Measurements from ENCODE around the gene SCGB1D4.

SCGB1D4 gene

DNA sequence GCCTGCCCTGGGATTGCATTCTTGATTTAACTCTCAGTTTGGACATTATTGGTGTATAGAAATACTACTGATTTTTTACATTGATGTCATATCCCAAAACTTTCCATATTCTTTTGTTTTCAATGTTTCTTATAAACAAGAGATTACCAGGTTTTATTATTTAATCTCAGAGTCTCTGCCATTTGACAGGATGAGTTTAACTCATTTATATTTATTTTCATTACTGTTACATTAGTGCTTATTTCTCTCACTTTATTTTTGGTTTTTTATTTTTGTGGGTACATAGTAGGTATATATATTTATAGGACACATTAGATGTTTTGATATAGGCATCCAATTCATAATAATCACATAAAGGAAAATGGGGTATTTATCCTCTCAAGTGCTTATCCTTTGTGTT lies 9.1 kb upstream of the SCGB1D4 start:
- H3K27ac ChIP-seq: no peak overlapping the region
- no peak overlapping the region for H3K9ac ChIP-seq (ENCODE audit: insufficient read length)
- no peaks in the 10 kb centered on the region for H3K9me3 ChIP-seq (ENCODE audit: low read depth, low read length)
- no peak overlapping the region for H3K4me3 ChIP-seq
- H3K36me3 ChIP-seq (ENCODE audit: insufficient read depth, low read length): no peaks in the 10 kb centered on the region
- TF ChIP-seq FOXP2 (optimal IDR thresholded peaks at IDR 0.05; ENCODE audit: control extremely low read depth, extremely low read length, insufficient read depth) (no peak), EZH2 (IDR thresholded peaks at IDR 0.05) (no peak), POLR2AphosphoS5 (IDR thresholded peaks at IDR 0.05; ENCODE audit: borderline replicate concordance, low read depth, low read length) (no peak)
- no peak for DNase-seq (ENCODE audit: low read depth, low spot score)

DNA sequence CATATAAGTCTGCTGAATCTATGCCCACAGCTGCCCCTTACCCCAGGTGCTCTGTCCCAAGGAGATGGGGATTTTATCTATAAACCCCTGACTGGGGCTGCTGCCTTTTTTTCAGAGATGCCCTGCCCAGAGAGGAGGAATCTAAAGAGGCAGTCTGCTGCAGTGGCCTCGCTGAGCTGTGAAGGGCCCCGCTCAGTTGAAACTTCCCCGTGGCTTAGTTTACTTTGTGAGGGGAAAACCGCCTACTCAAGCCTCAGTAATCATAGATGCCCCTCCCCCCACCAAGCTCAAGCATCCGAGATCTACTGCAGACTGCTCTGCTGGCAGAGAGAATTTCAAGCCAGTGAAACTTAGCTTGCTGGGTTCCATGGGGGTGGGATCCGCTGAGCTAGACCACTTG lies 7.4 kb upstream of the SCGB1D4 start:
- DNase-seq (ENCODE audit: low read depth, low spot score): no peak
- Histone ChIP-seq H3K36me3 (ENCODE audit: insufficient read depth, low read length) (no peaks in the 10 kb centered on the region), H3K9ac (ENCODE audit: insufficient read length) (no peak overlapping the region), H3K9me3 (ENCODE audit: low read depth, low read length) (no peaks in the 10 kb centered on the region), H3K27ac (no peak overlapping the region), H3K4me3 (no peak overlapping the region)
- TF ChIP-seq POLR2AphosphoS5 (IDR thresholded peaks at IDR 0.05; ENCODE audit: borderline replicate concordance, low read depth, low read length): no peak
- TF ChIP-seq EZH2 (IDR thresholded peaks at IDR 0.05): no peak
- TF ChIP-seq FOXP2 (optimal IDR thresholded peaks at IDR 0.05; ENCODE audit: control extremely low read depth, extremely low read length, insufficient read depth): no peak

DNA sequence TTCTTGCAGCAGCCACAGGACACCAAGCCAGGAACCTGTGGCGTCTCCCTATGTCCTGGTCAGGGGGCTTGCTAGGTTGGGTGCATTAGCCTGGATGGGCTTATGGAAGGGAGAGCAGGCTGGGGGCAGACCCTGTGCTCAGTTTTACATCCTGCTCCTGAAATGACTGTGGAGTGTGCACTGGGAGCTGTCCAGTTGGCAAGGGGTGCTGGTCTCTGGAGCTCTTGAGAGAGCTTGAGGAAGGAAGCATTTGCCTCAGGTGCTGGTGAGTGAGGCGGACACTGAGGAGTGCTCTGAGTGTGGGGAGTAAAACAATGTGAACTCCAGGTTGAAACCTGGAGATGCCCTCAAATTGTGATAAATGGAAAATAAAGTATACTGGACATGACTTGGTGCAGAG lies 3.4 kb downstream of the SCGB1D4 start:
- TF ChIP-seq FOXP2 (optimal IDR thresholded peaks at IDR 0.05; ENCODE audit: control extremely low read depth, extremely low read length, insufficient read depth) (no peak), POLR2AphosphoS5 (IDR thresholded peaks at IDR 0.05; ENCODE audit: borderline replicate concordance, low read depth, low read length) (no peak), EZH2 (IDR thresholded peaks at IDR 0.05) (no peak)
- H3K9me3 ChIP-seq (ENCODE audit: low read depth, low read length): no peaks in the 10 kb centered on the region
- no peak overlapping the region for H3K4me3 ChIP-seq
- no peak for DNase-seq (ENCODE audit: low read depth, low spot score)
- H3K36me3 ChIP-seq (ENCODE audit: insufficient read depth, low read length): no peaks in the 10 kb centered on the region
- no peak overlapping the region for H3K9ac ChIP-seq (ENCODE audit: insufficient read length)
- H3K27ac ChIP-seq: no peak overlapping the region

DNA sequence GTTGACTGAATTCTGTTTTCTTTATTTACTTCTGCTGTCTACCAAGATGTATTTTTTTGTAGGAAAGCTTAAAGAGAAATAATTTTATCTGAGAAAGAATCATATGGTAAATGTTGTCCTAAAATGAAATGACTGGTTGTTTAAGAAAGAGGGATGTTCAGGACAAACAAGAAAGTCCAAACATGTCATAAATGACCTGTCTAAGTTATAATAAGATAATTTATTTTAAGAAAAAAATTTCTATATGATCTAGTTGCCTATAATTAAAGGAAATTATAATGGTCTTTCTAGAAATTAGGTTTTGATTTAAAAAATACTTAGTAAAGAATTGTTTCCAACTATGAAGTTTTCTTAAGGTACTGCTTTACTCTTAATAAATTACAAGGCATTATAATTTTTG lies 18.4 kb downstream of the SCGB1D4 start:
- no peak for TF ChIP-seq FOXP2 (optimal IDR thresholded peaks at IDR 0.05; ENCODE audit: control extremely low read depth, extremely low read length, insufficient read depth)
- TF ChIP-seq EZH2 (IDR thresholded peaks at IDR 0.05): no peak
- no peak for TF ChIP-seq POLR2AphosphoS5 (IDR thresholded peaks at IDR 0.05; ENCODE audit: borderline replicate concordance, low read depth, low read length)
- H3K36me3 ChIP-seq (ENCODE audit: insufficient read depth, low read length): no peaks in the 10 kb centered on the region
- DNase-seq (ENCODE audit: low read depth, low spot score): no peak
- H3K9ac ChIP-seq (ENCODE audit: insufficient read length): no peak overlapping the region
- H3K9me3 ChIP-seq (ENCODE audit: low read depth, low read length): no peaks in the 10 kb centered on the region
- no peak overlapping the region for H3K4me3 ChIP-seq
- H3K27ac ChIP-seq: no peak overlapping the region

DNA sequence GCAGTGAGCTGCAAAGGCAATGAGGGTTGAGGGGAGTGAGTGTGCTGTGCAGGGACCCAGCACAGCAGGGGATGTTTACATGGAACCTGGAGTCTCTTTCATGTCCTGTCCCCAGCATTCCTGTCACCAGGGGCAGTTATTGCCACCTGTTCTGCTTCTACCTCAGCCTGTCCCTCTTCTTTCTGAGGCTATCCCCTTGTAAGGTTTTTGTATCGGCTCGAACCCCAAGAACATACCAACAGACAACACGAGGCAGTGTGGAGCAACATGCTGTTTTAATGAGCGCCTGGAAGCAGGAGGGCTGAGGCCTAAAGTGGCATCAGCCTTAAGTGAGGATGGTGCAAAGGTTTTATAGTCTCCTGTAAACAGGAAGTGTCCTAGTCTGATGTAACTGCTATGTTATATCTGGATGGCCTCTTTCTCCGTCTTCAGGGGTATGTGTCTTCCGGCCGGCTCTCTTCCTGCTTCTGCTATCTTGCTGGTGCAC lies 25.0 kb downstream of the SCGB1D4 start:
- H3K4me3 ChIP-seq: no peak overlapping the region
- no peak overlapping the region for H3K9ac ChIP-seq (ENCODE audit: insufficient read length)
- H3K27ac ChIP-seq: no peak overlapping the region
- H3K36me3 ChIP-seq (ENCODE audit: insufficient read depth, low read length): no peaks in the 10 kb centered on the region
- TF ChIP-seq EZH2 (IDR thresholded peaks at IDR 0.05) (no peak), POLR2AphosphoS5 (IDR thresholded peaks at IDR 0.05; ENCODE audit: borderline replicate concordance, low read depth, low read length) (no peak), FOXP2 (optimal IDR thresholded peaks at IDR 0.05; ENCODE audit: control extremely low read depth, extremely low read length, insufficient read depth) (no peak)
- DNase-seq (ENCODE audit: low read depth, low spot score): no peak
- no peaks in the 10 kb centered on the region for H3K9me3 ChIP-seq (ENCODE audit: low read depth, low read length)

DNA sequence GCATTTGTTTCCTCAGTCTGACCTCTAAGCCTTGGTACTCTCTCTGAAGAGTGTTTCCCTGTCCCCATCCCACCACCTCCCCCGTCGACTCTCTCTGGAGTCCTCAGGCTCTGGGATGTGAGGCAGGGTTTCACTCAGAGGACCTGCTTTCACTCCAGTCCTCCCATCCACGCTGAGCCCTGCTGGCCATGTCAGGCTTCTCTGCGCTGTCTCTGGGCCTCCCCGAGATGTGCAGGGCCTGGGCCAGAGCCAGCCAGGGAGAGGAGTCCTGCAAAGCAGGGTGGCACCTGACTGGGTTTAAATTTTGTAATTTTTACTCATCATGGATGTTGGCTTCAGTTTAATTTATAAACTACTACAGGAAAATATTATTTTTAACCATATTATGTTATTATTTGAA lies 25.6 kb downstream of the SCGB1D4 start:
- H3K36me3 ChIP-seq (ENCODE audit: insufficient read depth, low read length): no peaks in the 10 kb centered on the region
- TF ChIP-seq EZH2 (IDR thresholded peaks at IDR 0.05): no peak
- no peak for TF ChIP-seq POLR2AphosphoS5 (IDR thresholded peaks at IDR 0.05; ENCODE audit: borderline replicate concordance, low read depth, low read length)
- no peak for TF ChIP-seq FOXP2 (optimal IDR thresholded peaks at IDR 0.05; ENCODE audit: control extremely low read depth, extremely low read length, insufficient read depth)
- no peak overlapping the region for H3K9ac ChIP-seq (ENCODE audit: insufficient read length)
- no peak overlapping the region for H3K4me3 ChIP-seq
- DNase-seq (ENCODE audit: low read depth, low spot score): no peak
- H3K27ac ChIP-seq: no peak overlapping the region
- H3K9me3 ChIP-seq (ENCODE audit: low read depth, low read length): no peaks in the 10 kb centered on the region

DNA sequence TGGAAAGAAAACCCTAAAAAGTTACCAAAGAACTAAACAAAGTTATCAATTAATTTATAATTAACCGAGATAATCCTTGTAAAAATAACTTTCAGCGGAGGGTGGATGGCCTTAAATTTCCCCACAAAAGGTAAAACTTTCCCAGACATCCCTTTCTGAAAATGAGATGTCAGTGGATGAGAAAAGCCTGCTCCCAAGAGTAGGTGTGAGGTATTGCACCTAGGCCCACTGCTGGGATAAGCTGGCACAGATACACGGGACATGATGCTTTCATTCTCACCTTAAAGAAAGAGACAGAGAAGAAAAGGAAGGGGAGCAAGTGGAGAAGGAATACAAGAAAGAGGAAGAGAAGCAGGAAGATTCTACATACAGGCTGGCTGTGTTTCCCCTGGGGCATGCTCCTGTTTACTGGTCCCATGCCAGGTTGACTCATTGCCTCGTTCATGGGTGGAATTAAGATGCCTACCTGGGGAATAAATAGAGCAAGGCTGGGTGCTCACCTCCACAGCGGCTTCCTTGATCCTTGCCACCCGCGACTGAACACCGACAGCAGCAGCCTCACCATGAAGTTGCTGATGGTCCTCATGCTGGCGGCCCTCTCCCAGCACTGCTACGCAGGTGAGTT lies 29.1 kb downstream of the SCGB1D4 start, which contains the start of gene SCGB2A2:
Gene SCGB2A2 (plus strand): TSS at position 505 of the 625 bp plus-strand sequence. CDS start 59 bp downstream, at position 564.
- Histone ChIP-seq H3K36me3 (ENCODE audit: insufficient read depth, low read length) (no peaks in the 10 kb centered on the region), H3K4me3 (no peak within 1 kb of the TSS), H3K9me3 (ENCODE audit: low read depth, low read length) (no peaks in the 10 kb centered on the region), H3K9ac (ENCODE audit: insufficient read length) (no peak within 1 kb of the TSS), H3K27ac (no peak within 1 kb of the TSS)
- no peak for DNase-seq (ENCODE audit: low read depth, low spot score)
- TF ChIP-seq POLR2AphosphoS5 (IDR thresholded peaks at IDR 0.05; ENCODE audit: borderline replicate concordance, low read depth, low read length) (no peak), FOXP2 (optimal IDR thresholded peaks at IDR 0.05; ENCODE audit: control extremely low read depth, extremely low read length, insufficient read depth) (no peak)

DNA sequence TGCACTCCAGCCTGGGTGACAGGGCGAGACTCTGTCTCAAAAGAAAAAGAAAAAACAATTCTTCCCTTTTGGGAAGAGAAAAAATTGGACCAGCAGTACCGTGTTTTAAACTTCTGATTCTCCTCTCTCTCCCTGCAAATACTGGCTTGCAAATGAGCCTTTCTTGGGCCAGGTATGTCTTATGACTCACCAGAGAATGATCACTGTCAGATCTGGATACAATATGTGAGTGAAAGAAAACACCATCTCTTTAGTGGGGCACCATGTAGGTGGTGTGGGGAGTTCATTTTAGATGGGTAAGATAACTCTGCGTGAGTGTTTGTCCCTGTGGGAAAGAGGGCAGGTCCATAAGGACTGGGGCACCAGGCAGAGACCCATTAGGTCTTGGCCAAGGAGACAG lies 31.3 kb downstream of the SCGB1D4 start:
- Histone ChIP-seq H3K9ac (ENCODE audit: insufficient read length) (no peak overlapping the region), H3K9me3 (ENCODE audit: low read depth, low read length) (no peaks in the 10 kb centered on the region), H3K4me3 (no peak overlapping the region), H3K36me3 (ENCODE audit: insufficient read depth, low read length) (no peaks in the 10 kb centered on the region), H3K27ac (no peak overlapping the region)
- DNase-seq (ENCODE audit: low read depth, low spot score): no peak
- TF ChIP-seq POLR2AphosphoS5 (IDR thresholded peaks at IDR 0.05; ENCODE audit: borderline replicate concordance, low read depth, low read length): no peak
- TF ChIP-seq EZH2 (IDR thresholded peaks at IDR 0.05): no peak
- no peak for TF ChIP-seq FOXP2 (optimal IDR thresholded peaks at IDR 0.05; ENCODE audit: control extremely low read depth, extremely low read length, insufficient read depth)

DNA sequence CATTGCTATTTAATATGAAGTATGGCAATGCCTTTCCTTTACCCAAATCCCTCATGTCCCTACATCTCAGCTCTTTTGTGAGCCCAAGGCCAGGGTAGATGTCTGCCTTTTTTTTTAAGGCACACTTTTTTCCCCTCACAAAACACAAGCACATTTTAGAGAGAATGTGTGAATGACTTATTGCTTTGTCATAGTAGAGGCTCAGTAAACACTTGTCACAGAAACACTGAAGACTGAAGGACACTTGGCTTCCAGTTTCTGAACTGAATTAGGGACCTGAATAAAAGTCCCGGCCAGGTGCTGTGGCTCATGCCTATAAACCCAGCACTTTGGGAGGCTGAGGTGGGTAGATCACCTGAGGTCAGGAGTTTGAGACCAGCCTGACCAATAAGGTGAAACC lies 31.8 kb downstream of the SCGB1D4 start:
- H3K4me3 ChIP-seq: no peak overlapping the region
- H3K36me3 ChIP-seq (ENCODE audit: insufficient read depth, low read length): no peaks in the 10 kb centered on the region
- H3K27ac ChIP-seq: no peak overlapping the region
- H3K9ac ChIP-seq (ENCODE audit: insufficient read length): no peak overlapping the region
- TF ChIP-seq POLR2AphosphoS5 (IDR thresholded peaks at IDR 0.05; ENCODE audit: borderline replicate concordance, low read depth, low read length) (no peak), EZH2 (IDR thresholded peaks at IDR 0.05) (no peak)
- H3K9me3 ChIP-seq (ENCODE audit: low read depth, low read length): no peaks in the 10 kb centered on the region
- no peak for DNase-seq (ENCODE audit: low read depth, low spot score)
